Activated CD8-positive, alpha-beta memory T cell treated with anti-CD3 and anti-CD28 coated beads for 24 hours (primary cell): Measurements from ENCODE around the gene ZC3H18.
"Not testable (repeated sequence)": the region's sequence is repeated elsewhere in the genome, so short reads cannot be mapped to it uniquely, and the experiment has no call there.

Experiments used
- DNase-seq: peaks from one replicate; pipeline ENCODE4 v3.0.0-alpha.2; 2020

The ZC3H18 gene

DNA sequence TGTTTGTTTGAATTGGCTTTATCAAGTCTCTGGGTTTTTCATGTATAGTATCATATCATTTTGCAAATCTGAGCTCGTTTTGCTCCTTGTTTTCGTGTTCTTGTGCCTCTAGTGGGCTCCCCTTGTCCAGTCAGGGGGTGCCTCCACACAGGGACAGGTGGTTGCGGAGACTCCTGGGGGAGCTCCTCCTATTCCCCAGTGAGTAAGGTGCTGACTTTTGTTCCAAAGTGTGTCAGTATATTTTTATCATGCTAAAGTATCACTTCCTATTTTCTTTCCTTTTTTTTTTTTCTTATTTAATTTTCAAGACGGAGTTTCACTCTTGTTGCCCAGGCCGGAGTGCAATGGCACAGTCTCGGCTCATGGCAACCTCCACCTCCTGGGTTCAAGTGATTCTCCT, 37.9 kb downstream of the ZC3H18 start:
- DNase-seq: no peak

GRCh38 chr16:88609426-88609825, 39.2 kb downstream of the ZC3H18 start:
- DNase-seq: not testable (repeated sequence)

GRCh38 chr16:88610080-88610479, 39.9 kb downstream of the ZC3H18 start:
- no peak for DNase-seq

DNA sequence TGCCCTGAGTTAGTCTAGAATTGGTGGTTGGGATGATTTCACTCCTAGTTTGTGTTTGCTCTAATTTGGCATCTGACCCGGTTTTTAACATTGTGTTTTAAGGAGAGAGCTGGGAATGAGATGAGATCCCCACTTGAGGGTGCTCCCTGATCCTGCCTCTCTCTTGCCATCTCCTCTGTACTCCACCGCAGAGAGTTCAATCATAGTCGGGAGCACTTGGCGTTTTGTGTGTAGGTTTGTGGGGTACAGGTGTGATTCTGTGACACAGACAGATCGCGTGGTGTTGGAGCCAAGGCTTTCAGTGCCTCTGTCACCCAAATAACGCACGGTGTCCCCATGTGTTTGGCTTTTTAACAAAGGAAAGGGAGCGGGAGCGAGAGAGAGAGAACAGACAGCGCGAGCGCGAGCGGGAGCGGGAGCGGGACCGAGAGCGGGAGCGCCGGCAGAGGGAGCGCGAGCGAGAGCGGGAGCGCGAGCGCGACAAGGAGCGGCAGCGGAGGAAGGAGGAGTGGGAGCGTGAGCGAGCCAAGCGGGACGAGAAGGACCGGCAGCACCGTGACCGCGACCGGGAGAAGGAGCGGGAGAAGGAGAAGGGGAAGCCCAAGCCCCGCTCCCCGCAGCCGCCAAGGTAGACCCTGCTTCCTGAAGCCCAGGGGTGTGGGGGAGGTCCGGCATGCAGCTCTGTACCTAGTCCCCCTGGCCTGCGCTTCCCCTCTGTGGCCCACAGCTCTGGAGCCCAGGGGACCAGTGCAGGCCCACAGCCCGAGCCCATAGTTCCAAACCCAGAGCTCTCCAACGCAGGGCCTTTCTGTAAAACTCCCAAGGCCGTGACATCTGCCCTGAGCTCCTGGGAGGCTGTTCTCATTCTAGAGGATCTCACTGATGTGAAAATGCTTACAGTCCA, 41.0 kb downstream of the ZC3H18 start:
- no peak for DNase-seq

DNA sequence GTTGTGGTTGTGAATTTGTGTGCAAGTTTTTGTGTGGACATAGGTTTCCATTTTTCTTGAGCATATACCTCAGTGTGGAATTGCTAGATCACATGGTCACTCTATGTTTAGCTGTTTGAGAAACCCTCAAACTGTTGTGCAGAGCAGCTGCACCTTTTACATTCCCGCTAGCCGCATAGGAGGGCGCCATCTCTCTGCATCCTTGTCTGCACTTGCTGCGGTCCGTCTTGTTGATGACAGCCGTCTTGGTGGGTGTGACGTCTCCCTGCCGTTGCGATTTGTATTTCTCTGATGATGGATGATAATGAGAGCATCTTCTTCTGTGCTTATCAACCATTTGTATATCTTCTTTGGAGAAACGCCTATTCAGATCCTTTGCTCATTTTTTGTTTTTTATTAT, 43.1 kb downstream of the ZC3H18 start:
- no peak for DNase-seq

- no peak for DNase-seq
Measured at GRCh38 chr16:88613911-88614817, 44.0 kb downstream of the ZC3H18 start.

DNA sequence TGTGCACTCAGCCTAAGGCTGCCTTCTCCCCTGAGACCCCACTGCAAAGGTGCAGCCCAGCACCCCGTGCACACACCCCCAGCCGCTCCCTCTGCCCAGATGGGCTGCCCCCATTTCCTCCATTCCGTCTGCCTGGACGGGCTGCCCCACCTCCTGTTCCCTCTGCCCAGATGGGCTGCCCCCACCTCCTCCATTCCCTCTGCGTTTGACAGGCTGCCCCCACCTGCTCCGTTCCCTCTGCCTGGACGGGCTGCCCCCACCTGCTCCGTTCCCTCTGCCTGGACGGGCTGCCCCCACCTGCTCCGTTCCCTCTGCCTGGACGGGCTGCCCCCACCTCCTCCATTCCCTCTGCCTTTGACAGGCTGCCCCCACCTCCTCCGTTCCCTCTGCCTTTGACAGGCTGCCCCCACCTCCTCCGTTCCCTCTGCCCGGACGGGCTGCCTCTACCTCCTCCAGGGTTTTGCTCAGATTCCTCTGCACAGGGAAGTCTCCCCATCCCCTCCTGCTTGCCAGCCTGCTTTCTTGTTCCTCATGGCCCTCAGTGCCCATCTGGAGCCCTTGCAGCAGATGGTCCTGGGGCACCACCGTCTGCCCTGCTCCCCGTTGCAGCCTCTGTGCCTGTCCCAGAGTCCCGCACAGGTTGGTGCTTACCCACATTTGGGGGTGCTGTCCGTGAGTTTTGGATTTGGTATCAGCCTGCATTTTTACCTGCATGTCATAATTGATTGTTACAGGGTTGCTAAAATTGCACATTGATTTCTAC, 44.8 kb downstream of the ZC3H18 start:
- no peak for DNase-seq

GRCh38 chr16:88616320-88616719, 46.1 kb downstream of the ZC3H18 start:
- no peak for DNase-seq

- DNase-seq: no peak
Measured at GRCh38 chr16:88616736-88617135, 46.5 kb downstream of the ZC3H18 start.

GRCh38 chr16:88617268-88618031, 47.2 kb downstream of the ZC3H18 start:
- DNase-seq: no peak

GRCh38 chr16:88618182-88618955, 48.2 kb downstream of the ZC3H18 start:
- no peak for DNase-seq

- DNase-seq: no peak
Measured at GRCh38 chr16:88618956-88619667, 48.9 kb downstream of the ZC3H18 start.

- DNase-seq: peak; percentile 69
Measured at GRCh38 chr16:88619859-88620815, 49.9 kb downstream of the ZC3H18 start.

GRCh38 chr16:88622125-88622524, 51.9 kb downstream of the ZC3H18 start:
- DNase-seq: no peak

- no peak for DNase-seq
Measured at GRCh38 chr16:88622866-88623265, 52.7 kb downstream of the ZC3H18 start.

DNA sequence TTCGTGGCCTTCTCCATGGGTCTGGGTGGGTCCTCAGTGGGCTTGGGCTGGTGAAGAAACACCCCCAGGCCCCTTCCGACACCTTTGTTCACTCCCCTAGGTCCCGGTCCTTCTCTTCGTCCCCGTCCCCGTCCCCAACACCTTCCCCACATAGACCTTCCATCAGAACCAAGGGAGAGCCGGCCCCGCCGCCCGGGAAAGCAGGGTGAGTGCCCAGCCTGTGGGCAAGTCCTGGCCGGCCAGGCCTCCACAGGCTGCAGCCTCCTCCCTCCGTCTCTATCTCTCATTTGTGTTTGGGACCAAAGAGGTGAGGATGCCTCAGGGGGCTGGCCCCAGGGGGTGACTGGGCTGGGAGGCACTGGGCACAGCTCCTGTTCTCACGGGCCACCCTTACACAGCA, 53.7 kb downstream of the ZC3H18 start:
- DNase-seq: no peak

DNA sequence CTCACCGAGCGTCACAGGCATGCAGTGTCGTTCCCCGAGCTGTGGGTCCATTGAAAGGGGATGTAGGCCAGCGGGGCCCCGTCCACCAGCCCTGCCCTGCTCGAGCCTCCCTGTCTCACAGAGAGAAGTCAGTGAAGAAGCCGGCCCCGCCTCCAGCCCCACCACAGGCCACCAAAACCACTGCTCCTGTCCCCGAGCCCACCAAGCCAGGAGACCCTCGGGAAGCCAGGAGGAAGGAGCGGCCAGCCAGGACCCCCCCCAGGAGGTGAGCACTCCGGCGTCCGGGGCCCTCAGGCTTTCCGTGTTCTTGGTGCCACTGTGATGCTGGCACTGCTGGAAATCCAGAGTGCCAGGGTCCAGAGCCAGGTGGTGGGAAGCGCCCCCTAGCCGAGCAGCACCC, 54.3 kb downstream of the ZC3H18 start:
- DNase-seq: no peak

GRCh38 chr16:88624977-88625576, 54.9 kb downstream of the ZC3H18 start:
- no peak for DNase-seq

DNA sequence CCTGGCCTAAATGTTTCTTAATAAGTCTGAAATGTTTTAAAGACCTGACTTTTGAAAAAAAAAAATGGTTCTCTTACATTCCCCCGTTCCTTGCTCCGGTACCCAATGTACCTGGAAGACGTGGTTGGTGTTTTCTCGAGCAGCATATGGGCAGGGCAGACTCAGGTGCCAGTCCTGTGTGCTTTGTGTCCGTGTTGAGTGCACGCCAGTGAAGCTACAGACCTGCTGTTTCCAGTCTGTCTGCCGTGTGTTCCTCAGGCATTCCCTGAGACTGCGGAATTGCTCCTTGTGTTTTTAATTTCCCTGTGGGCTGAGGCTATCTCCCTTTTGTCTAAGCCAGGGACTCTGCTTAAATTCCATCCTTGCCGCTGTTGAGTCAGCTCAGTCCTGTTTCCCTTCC, 56.4 kb downstream of the ZC3H18 start:
- no peak for DNase-seq
